Smooth muscle cell (in vitro differentiated cells): Measurements from ENCODE around the gene ATP1B1. TPM values are rescaled to one million over a fixed set of nuclear protein-coding genes. Genes with fewer than 3 reads are reported as not detected.

ENCODE experiments used
- DNase-seq: peaks from one replicate; lab custom pipeline; 2025; ENCODE audit not compliant: unreplicated experiment; lab: John Stamatoyannopoulos, UW
- H2AFZ ChIP-seq: fragments of 200-600 bp; sonication (generic); 2 replicates; pipeline ENCODE4 v1.6.0; 2016; ENCODE audit warnings: antibody characterized with exemption, low read depth, mild to moderate bottlenecking
- H3F3A ChIP-seq: fragments of 200-600 bp; sonication (generic); 2 replicates; pipeline ENCODE4 v1.6.0; 2017; ENCODE audit warnings: antibody characterized with exemption, low read depth
- H3K27ac ChIP-seq: fragments of 200-600 bp; sonication (generic); 2 replicates; pipeline ENCODE4 v1.5.1; 2016; ENCODE audit warnings: low read depth, mild to moderate bottlenecking
- H3K27me3 ChIP-seq: fragments of 200-600 bp; sonication (generic); 2 replicates; pipeline ENCODE4 v1.6.1; 2016; ENCODE audit warnings: low read depth, mild to moderate bottlenecking
- H3K36me3 ChIP-seq: fragments of 200-600 bp; sonication (generic); 2 replicates; pipeline ENCODE4 v1.5.1; 2016; ENCODE audit warnings: low read depth
- H3K4me1 ChIP-seq: fragments of 200-600 bp; sonication (generic); 2 replicates; pipeline ENCODE4 v1.5.1; 2016; ENCODE audit warnings: low read depth
- H3K4me2 ChIP-seq: fragments of 200-600 bp; sonication (generic); 2 replicates; pipeline ENCODE4 v1.6.0; 2016; ENCODE audit warnings: mild to moderate bottlenecking
- H3K4me3 ChIP-seq: fragments of 200-600 bp; sonication (generic); 2 replicates; pipeline ENCODE4 v1.5.1; 2016; ENCODE audit warnings: mild to moderate bottlenecking
- H3K79me2 ChIP-seq: fragments of 200-600 bp; sonication (generic); 2 replicates; pipeline ENCODE4 v1.6.0; 2016; ENCODE audit warnings: low read depth, mild to moderate bottlenecking
- H3K9ac ChIP-seq: fragments of 200-600 bp; sonication (generic); 2 replicates; pipeline ENCODE4 v1.6.0; 2016; ENCODE audit warnings: low read depth
- H3K9me3 ChIP-seq: fragments of 200-600 bp; sonication (generic); replicated peaks from 2 replicates; pipeline ENCODE4 v1.5.1; 2016; ENCODE audit warnings: low read depth
- H4K20me1 ChIP-seq: fragments of 200-600 bp; sonication (generic); 2 replicates; pipeline ENCODE4 v1.6.0; 2016; ENCODE audit warnings: low read depth
- CTCF ChIP-seq: fragments of 200-600 bp; sonication (generic); IDR thresholded peaks from 2 replicates; pipeline ENCODE4 v1.5.1; 2017; ENCODE audit warnings: borderline replicate concordance, mild to moderate bottlenecking, antibody characterized with exemption; ENCODE audit not compliant: insufficient read depth, poor library complexity, severe bottlenecking
- WGBS: methylation state at CpG from one replicate; pipeline ENCODE4 v1.1.7; 2016; ENCODE audit warnings: low lambda C conversion rate; 5-methylcytosine and 5-hydroxymethylcytosine counted together
- polyA plus RNA-seq: library from polyadenylated mRNA; unstranded; fragments of >200 nt; fragmentation: Nextera tagmentation; extraction: Ambion mirVana; gene quantifications from 2 replicates; pipeline ENCODE4 v1.2.1, GENCODE V29; 2016
- total RNA-seq: library from RNA; depleted of rRNA; stranded (reverse); fragments of >200 nt; gene quantifications from 2 replicates; pipeline ENCODE4 v1.2.3, GENCODE V29; 2014

The ATP1B1 gene
- total and polyA plus RNA-seq, 2 experiments from 2014 or later: 144 to 347 TPM

- Histone ChIP-seq H3K4me2 (no peak overlapping the region), H3K36me3 (no peaks in the 10 kb centered on the region), H4K20me1 (no peaks in the 10 kb centered on the region), H2AFZ (no peak overlapping the region), H3K27me3 (no peaks in the 10 kb centered on the region), H3K9ac (no peak overlapping the region), H3K79me2 (no peaks in the 10 kb centered on the region), H3K27ac (no peak overlapping the region), H3K9me3 (no peaks in the 10 kb centered on the region), H3F3A (peaks cover 5% of the 10 kb centered on the region), H3K4me3 (no peak overlapping the region), H3K4me1 (no peaks in the 10 kb centered on the region)
- no peak for TF ChIP-seq CTCF
- DNase-seq: no peak
- WGBS: 72% methylated on average over 3 of the region's 3 CpGs
These were observed 34.9 kb downstream of the ATP1B1 start for GRCh38 chr1:169141356-169141755.

GRCh38 chr1:169142129-169142528 is 35.6 kb downstream of the ATP1B1 start:
- Histone ChIP-seq H3K4me3 (no peak overlapping the region), H4K20me1 (no peaks in the 10 kb centered on the region), H3K27me3 (no peaks in the 10 kb centered on the region), H3K9me3 (no peaks in the 10 kb centered on the region), H3K4me1 (no peaks in the 10 kb centered on the region), H3K4me2 (no peak overlapping the region), H3K27ac (no peak overlapping the region), H3K36me3 (no peaks in the 10 kb centered on the region), H3K79me2 (no peaks in the 10 kb centered on the region), H3K9ac (no peak overlapping the region), H2AFZ (no peak overlapping the region), H3F3A (peaks cover 5% of the 10 kb centered on the region)
- no peak for TF ChIP-seq CTCF
- DNase-seq: no peak
- 100% methylated on average over 1 of the region's 1 CpG for WGBS

- WGBS: 83% methylated on average over 3 of the region's 3 CpGs
- H3K27me3 ChIP-seq: no peaks in the 10 kb centered on the region
- no peak for TF ChIP-seq CTCF
- DNase-seq: no peak
- H3K79me2 ChIP-seq: no peaks in the 10 kb centered on the region
- H3K4me2 ChIP-seq: no peak overlapping the region
- no peaks in the 10 kb centered on the region for H3K9me3 ChIP-seq
- H3K36me3 ChIP-seq: no peaks in the 10 kb centered on the region
- no peaks in the 10 kb centered on the region for H4K20me1 ChIP-seq
- no peak overlapping the region for H3K27ac ChIP-seq
- peaks cover 5% of the 10 kb centered on the region for H3F3A ChIP-seq
- H3K4me3 ChIP-seq: no peak overlapping the region
- H3K9ac ChIP-seq: no peak overlapping the region
- H2AFZ ChIP-seq: no peak overlapping the region
- H3K4me1 ChIP-seq: no peaks in the 10 kb centered on the region
These were observed 36.9 kb downstream of the ATP1B1 start for GRCh38 chr1:169143346-169143745.

GRCh38 chr1:169143984-169144383 is 37.5 kb downstream of the ATP1B1 start:
- DNase-seq: no peak
- Histone ChIP-seq H3K9me3 (no peaks in the 10 kb centered on the region), H4K20me1 (no peaks in the 10 kb centered on the region), H3K4me3 (no peak overlapping the region), H2AFZ (no peak overlapping the region), H3F3A (peaks cover 5% of the 10 kb centered on the region), H3K4me2 (no peak overlapping the region), H3K79me2 (no peaks in the 10 kb centered on the region), H3K9ac (no peak overlapping the region), H3K27me3 (no peaks in the 10 kb centered on the region), H3K4me1 (no peaks in the 10 kb centered on the region), H3K27ac (no peak overlapping the region), H3K36me3 (no peaks in the 10 kb centered on the region)
- no peak for TF ChIP-seq CTCF
